Lung (tissue), 12 donors: Measurements from ENCODE around the gene C4BPA. TPM values are rescaled to one million over a fixed set of nuclear protein-coding genes. Genes with fewer than 3 reads are reported as not detected.

ENCODE experiments used
- ATAC-seq: fragments of 200-7000 bp; cut with Tn5 transposase; one replicate; pipeline ENCODE4 v1.9.1; 2020; ENCODE audit warnings: moderate number of reproducible peaks; ENCODE audit not compliant: insufficient read depth, low FRiP score
- DNase-seq, 3 donors: peaks; one replicate each; pipeline ENCODE4 v3.0.0-alpha.2; 2013 to 2017
- H3K27ac ChIP-seq, 2 donors: one replicate each; pipeline ENCODE4 v1.5.1; 2013; ENCODE audit warnings: mild to moderate bottlenecking in 2 of 2, moderate library complexity in 2 of 2, control low read depth in 1 of 2, inconsistent platforms in 1 of 2, low read depth in 1 of 2, low read length in 1 of 2
- H3K27me3 ChIP-seq, 3 donors: one replicate each; pipeline ENCODE4 v1.5.1; 2013; ENCODE audit warnings: low read length in 2 of 3; ENCODE audit not compliant: control insufficient read depth in 3 of 3, insufficient read depth in 3 of 3
- H3K36me3 ChIP-seq, 4 donors: one replicate each; pipeline ENCODE4 v1.5.1; 2013; ENCODE audit warnings: low read length in 4 of 4, mild to moderate bottlenecking in 1 of 4, moderate library complexity in 1 of 4; ENCODE audit not compliant: control insufficient read depth in 4 of 4, insufficient read depth in 4 of 4
- H3K4me1 ChIP-seq, 5 donors: one replicate each; pipeline ENCODE4 v1.5.1; 2013; ENCODE audit warnings: low read length in 5 of 5, mild to moderate bottlenecking in 2 of 5, moderate library complexity in 1 of 5; ENCODE audit not compliant: control insufficient read depth in 5 of 5, insufficient read depth in 5 of 5
- H3K4me3 ChIP-seq: one replicate; pipeline ENCODE4 v1.5.1; 2013; ENCODE audit warnings: mild to moderate bottlenecking, control low read depth, moderate library complexity
- H3K9ac ChIP-seq, 2 donors: one replicate each; pipeline ENCODE4 v1.5.1; 2013; ENCODE audit warnings: low read length in 2 of 2, control low read depth in 1 of 2; ENCODE audit not compliant: insufficient read depth in 1 of 2
- H3K9me3 ChIP-seq, 4 donors: one replicate each; pipeline ENCODE4 v1.5.1; 2013; ENCODE audit warnings: low read length in 3 of 4, mild to moderate bottlenecking in 1 of 4, moderate library complexity in 1 of 4; ENCODE audit not compliant: control insufficient read depth in 4 of 4, insufficient read depth in 3 of 4
- CTCF ChIP-seq: IDR thresholded peaks from 2 replicates; pipeline ENCODE4 v1.5.1; 2012; ENCODE audit warnings: mild to moderate bottlenecking; ENCODE audit errors: control extremely low read depth, extremely low read depth
- WGBS, 2 donors: extraction: QIAGEN DNeasy Blood & Tissue Kit; methylation state at CpG; one replicate each; pipeline ENCODE4 v1.1.7; 2013; 5-methylcytosine and 5-hydroxymethylcytosine counted together
- polyA plus RNA-seq, 2 donors: library from polyadenylated mRNA; stranded (reverse); fragments of 200-250 nt; gene quantifications; one replicate each; pipeline ENCODE4 v1.2.1, GENCODE V29; 2013
- total RNA-seq, 2 donors: library from RNA; depleted of rRNA in 1 of 2; stranded (reverse); fragments of >200 nt in 1 of 2; gene quantifications; one replicate each; pipeline ENCODE4 v1.2.1, GENCODE V29; 2014 to 2021
- donor health status: control.
- donor health status: control.
- donor health status: Bipolar disorder and iron deficiency.
- donor health status: healthy.
- donor health status: DM: yes; HTN: yes; CAD: no.

Gene C4BPA
- total and polyA plus RNA-seq, 4 donors: 21.2 to 213 (median 181) TPM

DNA sequence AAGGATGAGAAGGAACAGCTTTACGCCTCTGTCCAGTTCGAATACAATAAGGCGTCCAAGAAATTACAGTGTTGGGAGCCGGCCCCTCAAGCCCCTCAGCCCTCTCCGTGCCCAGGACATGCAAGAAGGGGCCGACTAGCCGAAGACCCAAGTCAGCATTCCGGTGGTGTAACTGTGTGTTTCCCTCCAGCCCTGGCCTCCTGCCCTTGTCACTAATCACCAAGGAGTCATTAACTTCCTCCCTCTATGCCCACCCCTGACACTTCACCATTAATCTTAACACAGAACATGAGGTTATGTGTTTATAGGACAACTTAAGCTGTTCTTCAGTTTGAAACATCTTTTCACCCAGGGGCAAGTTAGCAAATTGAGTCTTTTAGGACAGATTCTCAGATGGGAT lies 31.8 kb upstream of the C4BPA start:
- ATAC-seq: no peak
- Histone ChIP-seq H3K4me1 (peaks cover 0 to 13% (median 2%) of the 10 kb centered on the region in 5 donors), H3K27me3 (no peaks in the 10 kb centered on the region), H3K9me3 (no peaks in the 10 kb centered on the region), H3K36me3 (peaks cover 5 to 17% (median 11%) of the 10 kb centered on the region in 4 donors), H3K27ac (no peak overlapping the region), H3K9ac (no peak overlapping the region), H3K4me3 (no peak overlapping the region)
- no peak for TF ChIP-seq CTCF
- no peak for DNase-seq
- WGBS, 2 donors: 40 to 71% methylated on average over 8 of the region's 8 CpGs

- peaks cover 0 to 17% (median 0%) of the 10 kb centered on the region in 5 donors for H3K4me1 ChIP-seq
- 73 to 89% methylated on average over 4 of the region's 4 CpGs for WGBS, 2 donors
- DNase-seq (no peak), ATAC-seq (no peak)
- no peak overlapping the region for H3K9ac ChIP-seq
- no peak overlapping the region for H3K27ac ChIP-seq
- H3K4me3 ChIP-seq: no peak overlapping the region
- H3K9me3 ChIP-seq: no peaks in the 10 kb centered on the region
- TF ChIP-seq CTCF: no peak
- no peaks in the 10 kb centered on the region for H3K27me3 ChIP-seq
- H3K36me3 ChIP-seq: peaks cover 3 to 15% (median 9%) of the 10 kb centered on the region in 4 donors
Measured at GRCh38 chr1:207073906-207074820, 29.9 kb upstream of the C4BPA start.

- Histone ChIP-seq H3K4me1 (peaks cover 0 to 13% (median 0%) of the 10 kb centered on the region in 5 donors), H3K4me3 (no peak overlapping the region), H3K27me3 (no peaks in the 10 kb centered on the region), H3K9me3 (no peaks in the 10 kb centered on the region), H3K36me3 (peaks cover 0 to 10% (median 7%) of the 10 kb centered on the region in 4 donors), H3K9ac (no peak overlapping the region), H3K27ac (no peak overlapping the region)
- DNase-seq (no peak), ATAC-seq (no peak)
- no peak for TF ChIP-seq CTCF
- 77 to 79% methylated on average over 5 of the region's 5 CpGs for WGBS, 2 donors
Measured at GRCh38 chr1:207076181-207076955, 27.7 kb upstream of the C4BPA start.
